ENCODE measurements around the gene CCDC192. TPM values are rescaled to one million over a fixed set of nuclear protein-coding genes. Genes with fewer than 3 reads are reported as not detected.

Gene CCDC192
- total RNA-seq, 1 donor from 2014 or later = not detected

- ChIA-PET POLR2A (no interaction called here), CTCF (no interaction called here)
- Mint-ChIP-seq H3K27ac (no peak overlapping the region), H3K4me3 (no peak overlapping the region), H3K36me3 (ENCODE audit: low read depth) (peaks cover 10% of the 10 kb centered on the region), H3K4me1 (peaks cover 2% of the 10 kb centered on the region), H3K27me3 (no peaks in the 10 kb centered on the region), H3K9me3 (no peaks in the 10 kb centered on the region)
- DNase-seq (no peak), ATAC-seq (ENCODE audit: low read depth) (no peak)
- no peak for TF ChIP-seq CTCF (IDR thresholded peaks at IDR 0.05)
- intact Hi-C loops (cut with micrococcal nuclease) = no loop called here
Measured at GRCh38 chr5:127980843-127981242, 277.7 kb downstream of the CCDC192 start.

GRCh38 chr5:127981498-127981897, 278.3 kb downstream of the CCDC192 start:
- peaks cover 10% of the 10 kb centered on the region for H3K36me3 Mint-ChIP-seq (ENCODE audit: low read depth)
- ATAC-seq (ENCODE audit: low read depth) = no peak
- no peaks in the 10 kb centered on the region for H3K27me3 Mint-ChIP-seq
- intact Hi-C loops (cut with micrococcal nuclease) = no loop called here
- H3K4me3 Mint-ChIP-seq = no peak overlapping the region
- H3K4me1 Mint-ChIP-seq = peaks cover 2% of the 10 kb centered on the region
- ChIA-PET CTCF (no interaction called here), POLR2A (no interaction called here)
- H3K27ac Mint-ChIP-seq = no peak overlapping the region
- no peaks in the 10 kb centered on the region for H3K9me3 Mint-ChIP-seq
- DNase-seq = no peak
- TF ChIP-seq CTCF (IDR thresholded peaks at IDR 0.05) = no peak

GRCh38 chr5:127985811-127986325, 282.7 kb downstream of the CCDC192 start:
- Mint-ChIP-seq H3K27me3 (no peaks in the 10 kb centered on the region), H3K4me3 (no peak overlapping the region), H3K36me3 (ENCODE audit: low read depth) (peaks cover 6% of the 10 kb centered on the region), H3K27ac (no peak overlapping the region), H3K9me3 (peaks cover 3% of the 10 kb centered on the region), H3K4me1 (no peaks in the 10 kb centered on the region)
- POLR2A ChIA-PET = no interaction called here
- ATAC-seq (ENCODE audit: low read depth) (no peak), DNase-seq (no peak)
- TF ChIP-seq CTCF (IDR thresholded peaks at IDR 0.05) = no peak
- CTCF ChIA-PET = no interaction called here
- intact Hi-C loops (cut with micrococcal nuclease) = no loop called here

GRCh38 chr5:127987354-127988145, 284.4 kb downstream of the CCDC192 start:
- H3K4me3 Mint-ChIP-seq = no peak overlapping the region
- ChIA-PET CTCF (no interaction called here), POLR2A (interaction anchor here (0.6 kb wide), 1 partner anchor 1191 kb away, joined by 7 read pairs; no protein-coding TSS in a partner anchor)
- no peak overlapping the region for H3K27ac Mint-ChIP-seq
- peaks cover 3% of the 10 kb centered on the region for H3K9me3 Mint-ChIP-seq
- H3K4me1 Mint-ChIP-seq = no peaks in the 10 kb centered on the region
- intact Hi-C loops (cut with micrococcal nuclease) = no loop called here
- peaks cover 6% of the 10 kb centered on the region for H3K36me3 Mint-ChIP-seq (ENCODE audit: low read depth)
- no peak for TF ChIP-seq CTCF (IDR thresholded peaks at IDR 0.05)
- DNase-seq (no peak), ATAC-seq (ENCODE audit: low read depth) (no peak)
- H3K27me3 Mint-ChIP-seq = no peaks in the 10 kb centered on the region

GRCh38 chr5:127988146-127988760, 285.1 kb downstream of the CCDC192 start:
- peaks cover under 1% of the 10 kb centered on the region for H3K36me3 Mint-ChIP-seq (ENCODE audit: low read depth)
- ATAC-seq (ENCODE audit: low read depth) (no peak), DNase-seq (no peak)
- no peaks in the 10 kb centered on the region for H3K27me3 Mint-ChIP-seq
- intact Hi-C loops (cut with micrococcal nuclease) = no loop called here
- ChIA-PET CTCF (no interaction called here), POLR2A (no interaction called here)
- no peaks in the 10 kb centered on the region for H3K4me1 Mint-ChIP-seq
- H3K9me3 Mint-ChIP-seq = peaks cover 3% of the 10 kb centered on the region
- H3K4me3 Mint-ChIP-seq = no peak overlapping the region
- no peak for TF ChIP-seq CTCF (IDR thresholded peaks at IDR 0.05)
- H3K27ac Mint-ChIP-seq = no peak overlapping the region
